ENCODE data around the gene ANTKMT.
"Not testable (repeated sequence)": the region's sequence is repeated elsewhere in the genome, so short reads cannot be mapped to it uniquely, and the experiment has no call there.

Gene ANTKMT

GRCh38 chr16:685967-686366 is 35.0 kb upstream of the ANTKMT start:
- no peak for TF ChIP-seq ZNF274 (IDR thresholded peaks at IDR 0.05; ENCODE audit: low read depth, low read length)
- H3K4me3 ChIP-seq (ENCODE audit: low read length) = no peak overlapping the region

- no peak overlapping the region for H3K4me3 ChIP-seq (ENCODE audit: low read length)
- TF ChIP-seq ZNF274 (IDR thresholded peaks at IDR 0.05; ENCODE audit: low read depth, low read length) = no peak
Measured at GRCh38 chr16:686459-687260, 34.3 kb upstream of the ANTKMT start.

DNA sequence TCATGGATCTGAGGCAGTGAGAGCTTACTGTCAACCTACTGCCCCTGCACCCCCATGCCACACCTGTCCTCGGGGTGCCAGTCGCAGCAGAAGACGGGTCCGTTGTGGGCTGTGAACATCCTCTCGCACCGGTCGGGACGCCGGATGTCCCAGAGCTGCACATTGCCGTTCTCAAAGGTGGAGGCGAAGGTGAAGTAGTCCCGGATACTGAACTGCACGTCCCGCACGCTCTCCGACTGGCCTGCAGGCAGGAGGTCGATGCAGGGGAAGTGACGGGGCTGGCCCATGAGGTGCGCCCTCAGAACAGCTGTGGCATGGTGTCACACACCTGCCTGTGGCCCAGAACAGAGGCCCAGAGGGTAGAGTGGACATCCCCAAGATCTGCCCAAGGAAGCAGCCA is 33.4 kb upstream of the ANTKMT start:
- no peak overlapping the region for H3K4me3 ChIP-seq (ENCODE audit: low read length)
- TF ChIP-seq ZNF274 (IDR thresholded peaks at IDR 0.05; ENCODE audit: low read depth, low read length) = no peak

DNA sequence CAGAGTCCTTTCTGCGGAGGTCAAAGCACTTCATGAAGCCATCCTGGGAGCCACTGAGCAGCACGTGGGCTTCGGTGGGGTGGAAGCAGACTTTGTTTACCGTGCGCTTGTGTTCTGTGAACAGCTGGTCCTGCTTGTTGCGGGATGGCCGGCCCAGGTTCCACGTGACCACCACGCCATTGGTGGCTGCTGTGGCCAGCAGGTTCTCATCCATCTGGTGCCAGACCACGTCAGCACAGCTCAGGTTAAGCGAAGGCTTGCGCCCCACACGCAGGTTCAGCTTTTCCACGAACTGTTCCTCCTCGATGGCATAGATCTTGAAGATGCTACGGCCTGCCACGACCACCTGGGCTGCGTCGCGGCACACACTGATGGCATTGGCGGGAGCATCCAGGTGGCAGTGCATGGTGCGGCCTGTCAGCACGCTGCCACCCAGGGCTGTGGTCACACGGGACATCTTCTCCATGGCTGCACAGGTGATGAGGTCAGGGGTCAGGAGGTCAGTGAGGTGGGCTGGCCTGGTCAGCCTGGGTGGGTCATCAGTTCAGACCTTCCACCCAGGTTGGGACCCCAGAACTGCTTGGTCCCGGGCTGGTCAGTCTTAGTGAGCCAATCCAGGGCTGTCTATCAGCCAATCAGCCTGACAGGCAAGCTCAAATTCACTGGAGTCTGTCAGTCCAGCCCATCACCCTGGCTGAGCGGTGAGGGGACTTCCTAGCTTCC is 31.6 kb upstream of the ANTKMT start:
- H3K4me3 ChIP-seq (ENCODE audit: low read length) = peak overlapping the region; percentile 88
- no peak for TF ChIP-seq ZNF274 (IDR thresholded peaks at IDR 0.05; ENCODE audit: low read depth, low read length)

DNA sequence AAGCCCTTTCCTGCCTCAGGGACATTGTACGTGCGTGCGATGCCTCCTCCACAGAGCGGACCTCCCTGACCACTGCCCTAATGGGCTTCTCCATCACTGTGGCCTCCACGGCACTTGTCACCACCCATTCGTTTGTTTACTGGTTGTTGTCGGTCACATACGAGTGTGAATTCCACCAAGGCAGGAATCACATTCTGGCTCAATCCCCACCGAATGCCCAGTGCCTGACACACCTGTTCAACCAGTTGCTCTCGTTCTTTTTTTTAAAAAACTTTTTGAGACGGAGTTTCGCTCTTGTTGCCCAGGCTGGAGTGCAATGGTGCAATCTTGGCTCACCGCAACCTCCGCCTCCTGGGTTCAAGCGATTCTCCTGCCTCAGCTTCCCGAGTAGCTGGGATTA is 29.7 kb upstream of the ANTKMT start:
- not testable (repeated sequence) for H3K4me3 ChIP-seq (ENCODE audit: low read length)

DNA sequence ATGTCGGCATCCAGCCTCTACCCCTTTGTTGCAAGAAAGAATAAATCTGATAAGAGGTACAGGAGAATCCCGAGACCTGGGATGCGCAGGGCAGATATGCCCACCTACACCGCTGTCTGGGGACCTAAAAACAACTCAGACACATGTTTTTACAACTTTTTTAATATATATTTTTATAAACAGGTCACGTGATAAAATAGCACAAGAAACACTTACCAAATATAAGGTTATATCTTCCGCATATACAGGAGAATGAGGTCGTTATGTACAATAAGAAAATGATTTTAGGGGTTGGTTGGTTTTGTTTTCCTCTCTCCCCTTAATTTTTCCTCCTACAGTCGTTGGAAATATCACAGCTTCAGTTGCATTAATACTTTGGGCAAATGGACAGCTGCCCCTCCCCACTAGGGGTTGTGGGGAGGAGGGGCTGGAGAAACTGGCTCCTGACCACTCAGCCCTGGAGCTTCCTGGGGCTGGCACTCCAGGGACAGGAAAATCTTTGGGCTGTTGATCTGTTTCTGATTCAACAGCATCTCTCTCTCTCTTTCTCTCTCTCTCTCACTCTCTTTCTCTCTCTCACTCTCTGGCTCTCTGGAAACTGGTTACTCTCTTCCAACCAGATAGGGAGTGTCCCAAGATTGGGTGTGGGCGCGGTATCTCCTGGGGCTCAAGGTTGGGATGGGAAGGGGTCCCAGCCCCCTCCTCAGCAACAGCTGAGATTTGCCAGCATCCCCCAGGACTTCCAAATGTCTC is 28.4 kb upstream of the ANTKMT start:
- no peak overlapping the region for H3K4me3 ChIP-seq (ENCODE audit: low read length)
- no peak for TF ChIP-seq ZNF274 (IDR thresholded peaks at IDR 0.05; ENCODE audit: low read depth, low read length)

DNA sequence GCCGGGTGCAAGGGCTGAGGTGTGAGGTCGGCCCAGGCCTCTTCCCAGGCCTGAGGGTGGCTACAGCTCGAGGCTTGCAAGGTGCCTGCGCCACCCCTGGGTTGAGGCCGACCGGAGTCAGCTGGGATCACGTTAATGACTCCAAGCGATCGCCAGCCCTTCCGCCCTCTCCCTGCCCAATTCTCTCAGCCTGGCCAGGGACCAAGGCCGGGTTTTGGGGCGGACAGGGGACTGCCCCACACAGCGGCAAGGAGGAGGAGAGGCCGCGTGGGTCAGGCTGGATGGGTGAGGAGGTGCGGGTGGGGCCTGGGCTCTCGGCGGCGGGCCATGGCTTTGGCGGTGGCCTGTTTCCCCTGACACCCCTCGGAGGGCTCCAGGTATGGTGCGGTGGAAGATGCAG is 27.6 kb upstream of the ANTKMT start:
- TF ChIP-seq ZNF274 (IDR thresholded peaks at IDR 0.05; ENCODE audit: low read depth, low read length) = no peak
- H3K4me3 ChIP-seq (ENCODE audit: low read length) = no peak overlapping the region

DNA sequence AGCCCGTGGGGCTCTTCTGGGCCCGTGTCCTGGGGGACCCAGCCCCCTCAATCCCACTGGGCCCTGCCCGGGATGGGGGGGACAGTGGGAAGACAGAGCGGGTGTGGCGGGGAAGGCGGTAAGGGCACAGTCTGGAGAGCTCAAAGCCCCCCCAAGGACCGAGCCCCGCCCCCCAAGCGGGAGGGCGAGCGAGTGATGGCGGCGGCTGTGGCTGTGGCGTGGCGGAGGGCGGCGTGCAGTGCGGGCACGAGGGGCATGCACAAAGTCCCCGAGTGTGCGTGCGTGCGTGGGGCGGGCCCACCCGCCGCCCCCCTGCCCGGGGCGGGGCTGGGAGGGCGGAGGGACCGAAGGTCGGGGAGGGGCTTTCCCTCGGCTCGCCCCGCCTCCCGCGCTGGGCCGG is 27.2 kb upstream of the ANTKMT start:
- H3K4me3 ChIP-seq (ENCODE audit: low read length) = no peak overlapping the region
- no peak for TF ChIP-seq ZNF274 (IDR thresholded peaks at IDR 0.05; ENCODE audit: low read depth, low read length)

DNA sequence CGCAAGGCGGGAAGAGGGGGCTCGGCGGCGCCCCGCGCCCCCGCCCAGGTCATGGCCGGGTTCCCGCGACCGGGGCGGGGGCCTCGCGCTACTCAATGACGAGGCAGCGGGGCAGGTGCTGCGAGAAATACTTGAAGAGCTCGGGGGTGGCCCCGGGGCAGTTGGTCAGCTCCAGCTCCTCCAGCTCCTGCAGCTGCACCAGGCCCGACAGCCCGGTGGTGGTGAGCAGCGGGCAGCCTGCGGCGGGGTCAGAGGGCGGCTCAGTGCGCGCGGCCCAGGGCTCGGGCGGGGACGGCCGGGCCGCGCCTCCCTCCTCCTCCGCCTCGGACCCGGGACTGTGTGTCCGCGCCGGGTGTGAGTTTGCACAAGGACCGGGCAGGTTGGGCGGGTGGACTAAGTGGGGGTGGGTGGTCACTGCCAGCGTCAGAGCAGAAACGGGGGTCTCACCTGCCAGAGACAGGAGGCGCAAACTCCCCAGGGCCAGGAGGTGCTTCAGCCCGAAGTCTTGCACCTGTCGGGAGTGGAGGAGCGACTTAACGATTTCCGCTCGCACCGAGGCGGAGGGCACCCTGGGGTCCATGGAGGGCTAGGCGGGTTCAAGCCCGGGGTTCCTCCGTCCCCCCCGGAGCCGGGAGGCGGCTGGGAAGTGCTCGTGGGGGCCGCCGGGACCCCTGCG is 26.6 kb upstream of the ANTKMT start:
- TF ChIP-seq ZNF274 (IDR thresholded peaks at IDR 0.05; ENCODE audit: low read depth, low read length) = no peak
- H3K4me3 ChIP-seq (ENCODE audit: low read length) = no peak overlapping the region

GRCh38 chr16:694863-695354 is 26.0 kb upstream of the ANTKMT start:
- no peak overlapping the region for H3K4me3 ChIP-seq (ENCODE audit: low read length)
- no peak for TF ChIP-seq ZNF274 (IDR thresholded peaks at IDR 0.05; ENCODE audit: low read depth, low read length)

DNA sequence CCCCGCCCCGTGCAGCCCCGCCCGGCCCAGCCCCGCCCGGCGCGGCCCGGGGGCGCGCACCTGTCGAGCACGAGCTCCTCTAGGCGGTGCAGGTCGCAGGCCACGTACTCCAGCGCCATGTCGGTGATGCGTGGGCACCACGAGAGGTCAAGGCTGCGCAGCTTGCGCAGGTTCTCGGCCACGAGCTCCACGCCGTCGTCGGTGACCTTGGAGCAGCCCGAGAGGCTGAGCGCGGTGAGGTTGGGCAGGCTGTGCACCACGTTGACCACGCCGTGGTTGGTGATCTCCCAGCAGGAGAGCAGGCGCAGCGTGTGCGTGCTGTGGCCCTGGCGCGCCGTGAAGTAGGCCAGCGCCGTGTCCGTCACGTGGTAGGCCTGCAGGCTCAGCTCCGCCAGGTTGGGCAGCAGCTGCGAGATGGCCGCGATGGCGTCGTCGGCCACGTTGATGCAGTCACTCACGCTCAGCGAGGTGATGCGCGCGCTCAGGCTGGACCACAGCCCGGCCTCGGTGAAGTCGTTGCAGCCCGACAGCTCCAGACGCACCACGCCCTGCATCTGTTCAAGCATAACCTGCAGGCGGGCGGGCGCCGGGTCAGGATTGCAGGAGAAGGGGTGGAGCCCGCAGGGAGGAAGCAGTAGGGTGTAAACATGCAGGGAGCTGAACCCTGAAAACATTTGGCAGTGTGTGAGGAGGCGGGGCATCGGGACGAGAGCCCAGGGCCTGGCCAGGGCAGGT is 25.4 kb upstream of the ANTKMT start:
- H3K4me3 ChIP-seq (ENCODE audit: low read length) = no peak overlapping the region; the same call in 1 of the 2 replicates
- no peak for TF ChIP-seq ZNF274 (IDR thresholded peaks at IDR 0.05; ENCODE audit: low read depth, low read length)

GRCh38 chr16:698911-699671 is 21.9 kb upstream of the ANTKMT start:
- TF ChIP-seq ZNF274 (IDR thresholded peaks at IDR 0.05; ENCODE audit: low read depth, low read length) = no peak
- no peak overlapping the region for H3K4me3 ChIP-seq (ENCODE audit: low read length)

All from GM08714 (cell line).